Activated CD4-positive, alpha-beta T cell treated with anti-CD3 and anti-CD28 coated beads for 48 hours (primary cell): Measurements from ENCODE around the gene NEK9.
"Not testable (repeated sequence)": the region's sequence is repeated elsewhere in the genome, so short reads cannot be mapped to it uniquely, and the experiment has no call there.

Experiments
- DNase-seq: peaks from one replicate; pipeline ENCODE4 v3.0.0-alpha.2; 2020

Gene NEK9

DNA sequence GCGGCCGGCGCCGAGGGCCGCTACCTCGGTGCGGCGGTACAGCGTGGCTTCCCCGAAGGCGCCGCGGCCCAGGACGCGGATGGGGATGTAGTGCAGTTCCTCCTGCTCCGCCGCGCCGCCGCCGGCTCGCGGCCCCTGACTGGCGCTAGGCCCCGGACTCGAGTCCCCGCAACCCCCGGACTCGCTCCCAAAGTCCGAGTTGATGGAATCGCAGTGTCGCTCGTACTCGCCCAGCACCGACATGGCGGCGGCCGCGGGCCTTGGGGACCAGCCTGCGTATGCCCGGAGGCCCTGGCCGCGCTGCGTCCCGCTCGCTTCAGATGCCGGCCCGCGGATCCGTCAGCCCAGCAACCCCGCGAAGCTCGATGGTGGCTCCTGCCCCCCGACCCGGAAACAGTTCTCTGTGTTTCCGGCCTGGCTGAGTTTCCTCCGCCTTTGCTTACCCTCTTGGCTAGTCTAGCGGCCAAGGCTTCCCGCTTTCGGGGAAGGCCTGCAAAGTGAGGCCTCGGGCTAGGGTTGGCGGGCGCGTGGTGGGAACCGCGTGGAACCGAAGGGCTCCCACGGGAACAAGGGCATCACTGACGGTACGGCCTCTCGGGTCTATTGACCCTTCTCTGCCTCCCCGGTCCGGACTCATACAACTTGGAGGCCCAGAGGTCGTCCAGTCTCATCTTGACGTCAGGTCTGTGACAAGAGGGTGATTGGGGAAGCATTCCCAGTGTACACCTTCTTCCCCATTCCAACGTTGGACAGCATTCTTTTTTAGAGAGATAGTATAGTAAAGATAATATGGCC lies at the start of gene NEK9:
TSS of gene NEK9 (minus strand) at position 370 of the 795 bp plus-strand sequence. CDS start at position 243, 127 bp downstream.
- peak; percentile 93 for DNase-seq

DNA sequence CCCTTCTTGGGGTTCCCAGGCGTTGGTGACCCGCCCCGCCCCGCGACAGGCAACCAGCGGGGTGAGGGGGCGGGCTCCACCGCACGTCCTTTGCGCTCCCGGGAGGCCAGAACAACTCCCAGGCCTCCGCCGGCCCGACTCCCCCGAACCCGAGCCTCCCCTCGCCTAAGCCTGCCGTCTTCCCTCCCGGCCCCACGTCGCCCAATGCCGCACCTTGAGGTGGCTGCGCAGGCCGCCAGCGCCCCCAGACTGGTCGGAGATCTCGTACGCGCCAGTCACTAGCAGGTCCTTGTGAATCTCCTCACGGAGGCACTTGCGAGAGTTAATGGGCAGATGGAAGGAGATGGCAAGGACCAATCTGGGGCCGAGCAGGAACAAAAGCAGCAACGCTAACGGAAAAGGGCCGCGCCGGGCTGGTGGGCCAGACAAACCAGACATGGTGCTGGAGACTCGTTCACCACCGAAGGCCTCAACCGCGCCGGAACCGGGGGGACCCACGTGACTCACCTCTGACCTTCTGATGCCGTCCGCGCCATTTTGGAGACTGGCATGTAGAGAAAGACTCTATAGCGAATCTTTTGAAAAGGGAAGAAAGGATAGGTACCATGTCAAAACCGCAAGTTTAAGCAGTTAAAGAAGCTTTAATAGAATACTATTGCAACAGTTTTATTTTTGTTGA lies 49.4 kb upstream of the NEK9 start, which contains the start of gene TMED10:
TSS of gene TMED10 (minus strand) at position 471 of the 679 bp plus-strand sequence. CDS start at position 438, 33 bp downstream.
- peak; percentile 94 for DNase-seq

DNA sequence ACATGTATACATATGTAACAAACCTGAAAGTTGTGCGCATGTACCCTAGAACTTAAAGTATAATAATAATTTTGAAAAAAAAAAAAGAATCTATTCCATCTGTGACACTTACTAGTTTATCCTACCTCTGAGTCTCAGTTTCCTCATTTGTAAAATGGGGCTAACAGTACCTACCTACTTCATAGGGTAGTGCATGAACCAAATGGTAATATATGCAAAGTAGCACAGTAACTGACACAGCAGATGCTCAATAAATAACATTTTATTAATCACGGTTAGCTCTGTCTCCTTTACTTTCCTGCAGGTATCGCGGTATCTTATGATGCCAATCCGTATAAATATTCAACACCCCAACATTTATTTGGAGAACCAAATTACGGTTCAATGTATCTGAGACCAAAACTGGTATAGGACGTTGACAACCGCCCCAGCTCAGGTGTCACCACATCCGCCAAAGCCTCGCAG lies 48.9 kb upstream of the NEK9 start:
- no peak for DNase-seq

DNA sequence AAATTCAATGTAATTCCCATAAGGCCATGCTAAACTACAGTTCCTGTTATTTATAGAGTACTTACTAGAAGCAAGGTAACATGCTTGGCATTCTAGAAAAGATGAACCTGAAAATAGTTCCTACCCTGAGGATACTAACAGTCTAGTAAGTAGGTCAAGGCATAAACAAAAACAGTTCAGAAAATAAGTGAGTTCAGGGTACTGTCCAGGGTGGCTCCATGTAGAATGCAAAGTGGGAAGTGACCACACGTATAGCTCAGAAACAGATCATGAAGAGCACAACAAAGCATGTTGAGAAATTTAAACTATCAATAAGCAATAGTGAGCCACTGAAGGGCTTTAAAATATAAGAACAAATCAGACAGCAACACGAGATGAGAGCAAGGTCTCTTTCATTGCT lies 47.2 kb upstream of the NEK9 start:
- no peak for DNase-seq

DNA sequence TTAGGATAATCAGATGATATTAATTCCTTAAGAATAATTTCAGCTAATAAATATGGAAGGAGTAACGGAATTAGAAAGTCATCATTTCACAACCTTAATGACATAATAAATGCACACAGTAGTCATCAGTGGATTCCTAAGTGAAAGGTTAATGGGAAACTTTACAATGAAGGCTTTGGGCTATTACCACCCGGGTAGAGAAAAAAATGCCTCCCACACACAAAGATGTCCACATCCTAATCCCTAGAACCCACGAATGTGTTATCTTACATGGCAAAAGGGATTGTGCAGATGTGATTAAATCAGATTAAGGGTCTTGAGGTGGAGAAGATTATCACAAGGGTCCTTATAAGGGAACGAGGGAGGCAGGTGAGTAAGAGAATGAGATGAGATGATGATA lies 43.9 kb upstream of the NEK9 start:
- no peak for DNase-seq

DNA sequence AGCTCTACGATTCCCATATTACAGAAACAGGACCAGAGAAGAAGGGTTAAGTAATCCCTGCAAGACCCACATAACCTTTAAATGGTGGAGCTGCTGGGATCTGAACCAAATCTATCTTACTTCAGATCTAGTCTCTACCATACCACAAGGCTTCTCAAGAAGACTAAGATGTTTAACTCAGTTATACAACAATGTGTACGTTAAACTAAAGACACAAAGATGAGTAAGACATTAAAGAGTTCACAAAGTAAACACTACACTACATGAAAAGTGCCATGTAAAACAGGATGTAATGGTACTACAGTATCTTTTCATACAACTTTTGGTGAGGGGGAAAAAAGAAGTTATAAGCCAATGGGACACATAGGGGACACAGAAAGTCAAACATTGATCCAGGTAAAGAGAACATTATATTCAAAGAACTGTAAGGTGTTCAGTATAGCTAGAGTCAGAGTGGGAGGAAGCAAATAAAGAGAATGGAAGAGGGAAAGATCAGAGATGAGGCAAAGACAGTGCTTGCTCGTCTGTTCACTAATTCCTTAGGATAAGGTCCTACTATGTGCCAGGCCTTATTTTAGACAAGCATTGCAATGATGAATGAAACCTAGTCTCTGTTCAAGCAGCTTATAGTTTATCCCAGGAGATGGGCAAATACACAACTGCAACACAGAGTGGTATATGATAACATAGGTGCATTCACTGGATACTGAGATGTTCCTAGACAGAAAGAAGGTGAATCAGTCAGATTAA lies 41.9 kb upstream of the NEK9 start:
- DNase-seq, result no peak

DNA sequence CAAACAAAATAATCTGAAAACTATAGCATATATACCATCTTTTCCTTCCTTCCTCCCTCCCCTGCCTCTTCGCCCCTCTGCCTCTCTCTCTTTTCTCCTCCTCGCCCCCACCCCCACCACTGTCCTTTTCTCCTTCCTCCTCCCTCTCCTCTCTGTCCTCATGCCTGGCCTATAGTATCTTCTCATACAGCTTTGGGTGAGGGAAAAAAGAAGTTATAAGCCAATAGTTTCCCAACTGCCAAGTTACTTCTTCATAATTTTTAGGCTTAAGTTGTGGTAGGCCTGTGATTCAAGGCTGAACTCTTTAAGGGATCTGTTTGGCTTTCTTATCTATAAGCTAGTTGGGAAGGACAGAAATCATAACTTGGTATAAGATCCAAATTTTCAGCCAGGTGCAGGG lies 40.5 kb upstream of the NEK9 start:
- DNase-seq, result no peak

DNA sequence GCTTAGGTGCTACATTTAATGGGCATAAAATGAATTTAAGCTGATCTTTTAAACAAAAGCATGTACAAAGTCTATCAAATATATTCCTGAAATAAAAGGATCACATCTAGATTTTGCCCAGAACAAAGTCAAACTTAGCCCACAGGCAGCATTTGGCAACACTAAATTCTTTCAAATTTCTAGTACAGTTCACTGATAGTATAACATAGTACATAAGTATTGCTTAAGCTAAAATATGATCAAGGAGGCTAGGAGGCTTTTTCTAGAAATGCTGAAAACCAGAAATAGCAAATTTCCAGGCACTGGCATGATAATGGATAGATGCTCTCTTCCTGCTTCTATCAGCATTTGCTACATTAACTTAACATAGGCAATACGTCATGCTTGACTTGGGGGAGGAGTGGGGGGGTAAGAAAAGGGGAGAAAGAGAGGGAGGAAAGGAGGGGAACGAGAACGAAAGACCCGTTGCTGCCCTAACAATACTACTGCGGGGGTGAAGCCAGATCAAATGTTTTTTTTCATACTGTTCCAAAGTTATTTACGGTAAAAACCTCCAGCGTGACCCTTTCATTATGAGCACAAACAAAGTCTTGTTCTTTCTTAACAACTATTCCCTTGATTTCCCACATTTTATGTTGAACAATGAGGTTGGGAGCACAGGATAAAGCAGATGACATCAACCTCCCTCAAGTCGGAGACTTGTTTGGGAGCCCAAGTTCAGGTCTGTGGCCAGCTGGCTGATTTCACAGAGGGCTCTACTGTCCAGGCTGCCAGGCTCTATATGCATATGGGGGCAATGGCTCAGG lies 38.9 kb upstream of the NEK9 start:
- no peak for DNase-seq

DNA sequence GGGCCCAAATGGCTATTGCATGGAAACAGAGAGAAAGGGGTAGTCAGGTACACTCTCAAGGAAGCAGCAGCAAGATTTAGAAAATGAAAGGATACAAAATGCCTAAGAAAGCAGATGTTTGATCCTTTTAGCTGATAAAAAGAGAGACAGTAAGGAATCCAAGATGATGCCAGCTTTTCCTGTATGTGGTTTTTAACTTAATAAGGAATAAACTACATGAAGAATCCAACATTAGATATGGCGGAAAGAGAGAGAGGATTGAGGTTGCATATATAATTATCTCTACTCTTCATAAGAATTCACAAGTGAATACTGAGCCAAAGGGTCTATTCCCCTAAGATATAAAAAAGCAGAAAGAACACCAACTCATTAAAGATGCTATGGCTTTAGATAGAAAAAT lies 38.0 kb upstream of the NEK9 start:
- no peak for DNase-seq

DNA sequence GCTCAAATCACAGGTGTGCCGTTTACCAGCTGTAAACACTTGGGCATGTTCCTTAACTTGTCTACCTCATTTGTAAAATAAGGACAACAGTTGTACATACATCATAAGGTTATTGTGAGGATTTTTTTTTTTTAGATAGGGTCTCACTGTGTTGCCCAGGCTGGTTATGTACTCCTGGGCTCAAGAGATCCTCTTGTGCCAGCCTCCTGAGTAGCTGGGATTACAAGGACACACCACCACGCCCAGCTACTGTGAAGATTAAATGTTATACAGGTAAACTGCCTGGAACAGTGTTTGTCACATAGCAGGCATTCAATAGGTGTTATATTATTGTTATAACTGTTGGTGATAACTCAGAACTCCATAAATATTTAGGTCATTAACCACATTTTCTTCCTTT lies 36.8 kb upstream of the NEK9 start:
- no peak for DNase-seq

DNA sequence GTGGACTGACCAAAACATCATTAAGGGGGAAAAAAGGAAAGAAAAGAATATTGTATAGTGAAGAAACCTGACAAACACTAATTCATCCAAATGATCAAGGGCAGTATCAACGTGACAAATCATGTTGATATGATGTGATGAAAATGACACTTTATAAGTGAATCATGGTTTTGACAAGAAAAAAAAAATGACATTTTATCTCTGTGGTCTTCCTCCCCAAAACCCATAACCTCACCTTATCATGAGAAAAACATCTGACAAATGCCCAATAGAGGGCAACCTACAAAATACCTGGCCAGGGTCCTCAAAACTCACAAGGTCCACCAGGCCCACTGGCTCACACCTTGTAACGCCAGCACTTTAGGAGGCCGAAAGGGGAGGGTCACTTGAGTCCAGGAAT lies 35.8 kb upstream of the NEK9 start:
- DNase-seq, result no peak

DNA sequence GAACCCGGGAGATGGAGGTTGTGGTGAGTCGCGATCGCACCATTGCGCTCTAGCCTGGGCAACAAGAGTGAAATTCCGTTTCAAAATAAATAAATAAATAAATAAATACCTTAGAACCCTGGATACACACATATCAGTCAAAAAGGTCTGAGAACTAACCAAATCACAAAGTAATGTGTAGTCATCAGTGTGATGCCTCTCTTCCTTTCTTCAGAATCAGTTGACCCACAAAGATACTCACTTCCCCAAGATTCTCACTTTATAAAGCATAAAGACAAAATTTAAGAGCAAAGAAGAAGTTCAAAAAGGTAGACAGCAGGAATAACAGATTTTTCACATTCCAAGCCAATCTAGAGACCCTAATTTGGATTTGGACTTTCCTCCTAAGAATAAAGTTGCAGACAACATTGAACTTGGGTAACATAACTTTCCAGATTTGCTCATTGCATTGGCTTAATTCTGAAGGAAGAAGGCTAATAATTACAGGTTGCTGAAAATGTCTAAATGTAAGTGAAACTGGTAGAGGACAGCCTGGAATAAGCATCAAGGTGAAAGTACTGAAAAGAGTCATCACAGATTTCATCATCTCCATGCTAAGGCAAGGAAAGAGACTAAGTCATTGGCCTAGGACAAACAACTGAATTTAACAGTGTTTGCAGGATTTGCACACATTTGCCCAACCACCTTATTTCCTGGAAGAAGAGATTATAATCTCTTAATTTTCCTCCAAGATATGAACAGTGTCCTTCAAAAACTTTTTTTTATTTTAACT lies 32.2 kb upstream of the NEK9 start:
- no peak for DNase-seq

DNA sequence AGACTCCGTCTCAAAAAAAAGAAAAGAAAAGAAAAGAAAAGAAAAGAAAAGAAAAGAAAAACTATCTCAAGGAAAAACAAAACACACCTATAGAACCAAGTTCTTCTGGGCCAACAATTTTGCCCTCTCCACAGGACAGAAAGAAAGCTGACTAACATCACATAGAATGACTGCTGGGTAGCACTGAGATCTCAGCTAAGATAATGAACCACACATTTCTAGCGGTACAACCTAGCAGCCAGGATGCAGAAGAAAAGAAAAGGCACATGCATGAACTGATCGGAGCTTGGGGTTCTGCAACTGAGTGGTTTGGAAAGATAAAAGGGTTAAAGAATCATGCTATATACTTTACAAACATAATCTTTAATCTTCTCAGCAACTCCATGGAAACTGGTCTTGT lies 30.1 kb upstream of the NEK9 start:
- DNase-seq, result peak; percentile 24

DNA sequence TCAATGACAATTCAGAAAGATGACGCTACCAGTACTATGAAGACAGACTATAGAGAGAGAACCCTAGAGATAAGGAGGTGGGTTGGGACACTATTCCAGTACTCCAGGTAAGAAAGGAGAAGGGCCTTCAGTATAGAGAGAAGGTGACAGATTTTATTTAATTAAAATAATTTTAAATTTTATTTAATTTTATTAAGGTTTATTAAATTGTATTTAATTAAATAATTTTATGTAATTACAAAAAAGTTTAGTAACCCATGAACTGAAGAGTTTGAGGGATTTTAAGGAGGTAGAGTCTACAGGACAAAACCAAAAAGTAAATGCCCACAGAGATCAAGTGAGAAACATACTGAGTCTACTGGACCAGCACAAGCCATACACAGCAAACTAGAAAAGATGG lies 29.3 kb upstream of the NEK9 start:
- no peak for DNase-seq

DNA sequence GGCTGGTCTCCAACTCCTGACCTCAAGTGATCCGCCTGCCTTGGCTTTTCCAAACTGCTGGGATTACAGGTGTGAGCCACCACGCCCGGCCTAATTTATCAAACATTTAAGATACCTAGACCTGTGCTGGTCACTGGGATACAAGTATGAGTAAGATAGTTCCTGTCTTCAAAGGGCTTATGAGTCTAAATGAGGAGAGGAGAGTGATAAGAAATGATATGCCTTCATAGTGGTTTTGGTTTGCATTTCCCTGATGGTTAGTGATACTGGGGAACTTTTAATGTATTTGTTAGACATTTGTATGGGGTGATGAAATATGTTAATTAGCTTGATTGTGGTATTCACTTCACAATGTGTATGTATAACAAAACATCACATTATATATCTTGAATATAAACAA lies 28.3 kb upstream of the NEK9 start:
- DNase-seq, result no peak

DNA sequence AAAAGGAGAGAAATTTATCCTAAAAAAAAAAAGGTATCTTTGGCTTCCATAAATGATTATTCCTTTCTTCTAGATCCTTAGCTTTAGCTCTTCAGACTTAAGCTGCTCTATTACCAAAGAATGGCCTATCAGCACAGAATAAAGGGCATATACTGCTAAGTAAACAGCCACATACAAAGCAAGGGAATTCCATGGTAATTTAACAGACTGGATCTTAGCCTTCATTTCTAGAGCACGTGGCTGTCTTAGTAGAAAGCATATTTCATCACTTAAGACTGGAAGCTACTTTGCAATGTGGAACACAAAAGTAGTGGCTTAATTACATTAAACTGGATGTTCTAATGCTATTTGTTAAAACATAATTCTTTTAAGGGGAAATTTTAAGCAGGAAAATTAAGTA lies 26.4 kb upstream of the NEK9 start:
- no peak for DNase-seq

DNA sequence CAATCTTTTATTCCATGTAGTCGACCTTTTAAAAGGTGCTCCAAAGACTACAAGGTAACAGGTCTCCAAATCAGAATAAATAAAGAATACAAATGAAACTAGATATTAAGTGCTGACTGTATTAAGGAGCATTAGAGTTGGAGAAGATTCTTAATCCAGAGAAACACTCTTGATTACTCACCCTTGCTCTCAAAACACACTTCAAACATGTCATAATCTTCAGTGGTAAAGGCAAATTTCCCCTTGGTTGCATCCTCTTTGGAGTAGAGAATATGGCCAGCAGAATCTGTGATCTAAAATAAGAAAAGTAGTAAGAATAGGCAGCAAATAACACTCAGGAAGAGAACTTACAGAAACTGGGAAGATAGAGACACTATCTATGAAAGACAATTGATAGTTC lies 25.0 kb upstream of the NEK9 start:
- no peak for DNase-seq

DNA sequence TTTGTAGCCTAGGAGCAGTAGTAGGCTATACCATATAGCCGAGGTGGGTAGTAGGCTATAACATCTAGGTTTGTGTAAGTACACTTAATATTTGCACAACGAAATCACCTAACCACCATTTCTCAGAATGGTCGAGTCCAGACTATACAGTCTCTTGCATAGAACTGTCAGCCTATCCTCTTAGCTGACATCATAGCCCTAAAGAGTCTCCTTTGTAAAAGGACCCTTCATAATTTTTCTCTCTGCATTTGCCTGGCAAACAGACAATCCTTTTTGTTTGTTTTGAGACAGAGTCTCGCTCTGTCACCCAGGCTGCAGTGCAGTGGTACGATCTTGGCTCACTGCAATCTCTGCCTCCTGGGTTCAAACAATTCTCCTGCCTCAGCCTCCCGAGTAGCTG lies 23.8 kb upstream of the NEK9 start:
- not testable (repeated sequence) for DNase-seq

DNA sequence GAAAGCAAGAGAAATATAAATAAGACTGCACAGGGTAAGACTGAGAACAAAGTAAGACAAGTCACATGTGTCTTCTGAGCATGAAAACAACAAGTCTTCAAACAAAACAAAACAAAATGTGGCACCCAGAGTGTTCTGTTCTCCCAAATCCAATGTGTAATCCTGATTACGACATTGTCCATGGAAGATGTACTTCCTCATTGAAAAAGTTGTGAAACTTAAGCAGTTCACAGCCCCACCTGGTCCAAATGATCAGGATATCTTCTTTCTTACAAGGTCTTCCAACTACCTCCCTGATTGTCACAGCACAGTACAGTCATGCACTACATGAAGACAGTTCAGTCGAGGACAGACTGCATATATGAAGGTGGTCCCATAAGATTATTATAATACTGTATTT lies 23.3 kb upstream of the NEK9 start:
- no peak for DNase-seq

DNA sequence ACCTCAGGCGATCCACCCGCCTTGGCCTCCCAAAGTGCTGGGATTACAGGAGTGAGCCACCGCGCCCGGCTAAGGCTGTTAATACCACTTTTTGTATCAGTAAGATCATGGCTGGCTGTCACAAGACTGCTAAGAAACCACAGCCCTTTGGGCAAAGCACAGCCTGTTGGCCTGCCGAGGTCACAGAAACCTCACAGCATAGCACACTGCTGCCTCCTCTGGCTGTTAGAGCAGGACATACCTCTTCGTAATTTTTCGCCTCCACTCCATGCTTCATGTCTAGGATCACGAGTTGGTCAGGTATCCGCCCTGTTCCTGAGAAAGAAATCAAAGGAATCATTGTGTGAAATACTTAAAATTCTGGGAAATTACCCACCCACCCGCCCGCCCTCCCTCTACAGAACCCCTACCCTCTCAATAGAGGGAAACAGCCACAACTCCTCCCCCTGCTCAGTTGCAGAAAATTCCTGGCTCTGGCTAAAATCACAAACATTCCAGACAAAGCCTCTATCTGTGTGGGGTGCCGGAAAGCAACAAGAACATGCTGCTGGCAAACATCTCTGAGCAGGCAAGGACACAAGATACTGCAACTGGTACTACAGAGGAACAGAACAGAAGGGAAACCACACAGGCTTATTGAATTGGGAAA lies 20.7 kb upstream of the NEK9 start:
- DNase-seq, result peak; percentile 35

DNA sequence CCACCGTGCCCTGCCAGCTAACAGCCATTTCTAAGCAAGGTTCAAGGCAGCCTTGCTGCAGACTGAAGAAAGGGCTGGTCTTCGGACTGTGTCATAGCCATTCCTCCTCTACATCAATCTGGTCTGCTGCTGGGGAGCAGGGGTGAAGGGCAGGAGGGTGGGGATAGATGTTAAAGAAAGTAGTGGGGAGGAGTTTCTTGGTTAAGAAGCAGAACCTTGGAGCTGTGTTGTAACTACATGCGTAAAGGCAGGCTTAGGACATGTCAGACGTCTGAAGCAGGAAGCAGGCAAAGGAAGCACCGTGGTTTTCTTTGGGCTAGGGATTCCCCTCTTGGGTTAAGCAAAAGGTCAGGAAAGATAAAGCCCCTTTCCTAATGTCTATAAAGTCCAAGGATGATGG lies 18.1 kb upstream of the NEK9 start:
- DNase-seq, result no peak
